GM19239 (cell line): ENCODE data around the gene DNAAF1.

ENCODE experiments used
- DNase-seq: peaks from one replicate; pipeline ENCODE4 v3.0.0; 2011; ENCODE audit warnings: low spot score; ENCODE audit not compliant: insufficient read length
- FAIRE-seq: peaks from 2 replicates; lab custom pipeline; 2011; peaks lifted over from hg19 to GRCh38; lab: Jason Lieb, UNC

DNAAF1 gene

GRCh38 chr16:84155771-84156170 lies 10.7 kb downstream of the DNAAF1 start:
- DNase-seq (no peak), FAIRE-seq (no peak)

GRCh38 chr16:84156342-84156784 lies 11.3 kb downstream of the DNAAF1 start:
- DNase-seq (no peak), FAIRE-seq (no peak)

GRCh38 chr16:84159007-84159406 lies 13.9 kb downstream of the DNAAF1 start:
- FAIRE-seq (no peak), DNase-seq (no peak)

- DNase-seq (no peak), FAIRE-seq (no peak)
Observed at GRCh38 chr16:84159800-84160199, 14.7 kb downstream of the DNAAF1 start.

DNA sequence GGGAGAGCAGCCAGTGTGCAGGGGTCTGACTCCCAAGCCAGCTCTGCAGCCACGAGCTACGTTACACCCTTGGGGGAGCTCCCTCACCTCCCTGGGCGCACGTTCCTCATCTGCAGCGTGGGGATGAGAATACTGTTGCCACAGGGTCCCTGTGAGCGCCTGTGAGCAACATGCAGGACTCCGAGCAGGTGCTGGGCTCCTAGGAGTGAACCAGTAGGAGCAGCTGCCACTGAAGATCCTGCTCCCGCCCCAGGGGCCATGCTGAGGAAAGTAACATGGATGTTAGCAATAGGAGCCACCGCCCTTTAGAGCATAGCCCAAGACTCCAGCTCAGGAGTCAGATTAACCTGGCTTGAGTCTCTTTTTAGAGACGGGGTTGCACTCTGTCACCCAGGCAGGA lies 15.9 kb downstream of the DNAAF1 start:
- FAIRE-seq, result no peak
- no peak for DNase-seq

DNA sequence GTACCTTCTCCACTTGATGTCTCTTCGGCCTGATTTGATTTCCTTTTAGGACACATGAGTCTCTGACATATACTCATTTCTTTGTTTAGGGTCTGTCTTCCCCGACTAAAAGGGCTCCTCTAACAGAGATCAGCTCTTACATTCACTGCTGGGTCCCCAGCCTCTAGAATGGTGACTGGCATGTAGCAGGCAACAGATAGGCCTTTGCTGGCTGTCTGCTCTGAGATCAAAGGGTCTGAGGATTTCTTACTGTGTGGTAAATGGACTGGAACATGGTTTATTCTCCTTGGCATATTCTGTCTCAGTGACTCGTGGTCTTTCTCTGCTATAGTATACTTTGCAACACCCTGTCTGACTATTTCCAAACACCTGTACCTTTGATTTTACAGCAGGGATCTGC lies 16.7 kb downstream of the DNAAF1 start:
- DNase-seq (no peak), FAIRE-seq (no peak)

- no peak for FAIRE-seq
- no peak for DNase-seq
Observed at GRCh38 chr16:84165746-84166145, 20.6 kb downstream of the DNAAF1 start.

DNA sequence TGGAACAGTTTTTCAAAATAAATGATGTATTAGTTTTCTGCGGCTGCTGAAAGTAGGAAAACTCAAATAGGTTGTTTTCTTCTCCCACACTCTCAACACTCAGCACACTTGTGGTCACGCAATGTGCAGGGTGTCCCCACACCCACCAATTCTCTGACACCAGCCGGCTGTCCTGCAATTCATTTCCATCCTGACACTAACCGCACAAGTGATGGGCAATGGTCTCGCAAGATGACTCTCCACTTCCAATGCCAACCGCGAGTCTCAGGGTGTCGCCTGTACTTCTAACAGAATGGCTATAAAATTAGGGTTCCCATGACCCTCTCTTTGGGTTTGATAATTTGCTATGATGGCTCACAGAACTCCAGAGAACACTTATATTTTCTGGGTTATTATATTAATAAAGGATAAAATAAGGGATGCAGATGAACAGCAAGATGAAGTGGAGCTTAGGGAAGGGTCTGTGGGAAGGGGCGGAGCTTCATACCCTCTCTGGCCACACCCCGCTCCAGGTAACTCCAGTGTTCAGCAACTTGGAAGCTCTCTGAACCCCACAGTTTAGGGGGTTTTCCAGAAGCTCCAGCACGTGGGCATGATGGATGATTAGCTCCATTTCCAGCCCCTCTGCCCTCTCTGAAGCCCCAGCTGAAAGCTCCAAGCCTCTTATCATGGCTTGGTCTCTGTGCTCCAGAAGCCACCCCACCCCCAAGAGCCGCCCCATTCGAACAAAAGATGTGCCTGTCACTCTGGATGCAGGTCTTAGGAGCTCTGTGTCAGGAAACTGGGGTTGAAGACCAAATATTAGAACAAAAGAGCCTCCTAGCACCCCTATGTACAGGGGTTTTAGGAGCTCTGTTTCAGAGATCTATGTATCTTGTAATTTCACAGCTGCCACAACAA lies 21.9 kb downstream of the DNAAF1 start:
- DNase-seq (no peak), FAIRE-seq (no peak)

DNA sequence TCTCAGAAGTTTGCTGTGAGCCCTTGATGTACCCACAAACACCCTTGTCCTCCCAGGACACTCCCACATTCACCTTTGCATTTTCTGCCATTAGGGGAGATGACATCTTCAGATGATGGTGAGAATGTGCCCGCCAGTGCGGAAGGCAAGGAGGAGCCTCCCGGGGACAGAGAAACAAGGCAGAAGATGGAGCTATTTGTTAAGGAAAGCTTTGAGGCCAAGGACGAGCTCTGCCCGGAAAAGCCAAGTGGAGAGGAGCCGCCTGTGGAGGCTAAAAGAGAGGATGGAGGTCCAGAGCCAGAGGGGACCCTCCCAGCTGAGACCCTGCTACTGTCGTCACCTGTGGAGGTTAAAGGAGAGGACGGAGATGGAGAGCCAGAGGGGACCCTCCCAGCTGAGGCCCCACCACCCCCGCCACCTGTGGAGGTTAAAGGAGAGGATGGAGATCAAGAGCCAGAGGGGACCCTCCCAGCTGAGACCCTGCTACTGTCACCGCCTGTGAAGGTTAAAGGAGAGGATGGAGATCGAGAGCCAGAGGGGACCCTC lies 24.7 kb downstream of the DNAAF1 start:
- FAIRE-seq (no peak), DNase-seq (no peak)

DNA sequence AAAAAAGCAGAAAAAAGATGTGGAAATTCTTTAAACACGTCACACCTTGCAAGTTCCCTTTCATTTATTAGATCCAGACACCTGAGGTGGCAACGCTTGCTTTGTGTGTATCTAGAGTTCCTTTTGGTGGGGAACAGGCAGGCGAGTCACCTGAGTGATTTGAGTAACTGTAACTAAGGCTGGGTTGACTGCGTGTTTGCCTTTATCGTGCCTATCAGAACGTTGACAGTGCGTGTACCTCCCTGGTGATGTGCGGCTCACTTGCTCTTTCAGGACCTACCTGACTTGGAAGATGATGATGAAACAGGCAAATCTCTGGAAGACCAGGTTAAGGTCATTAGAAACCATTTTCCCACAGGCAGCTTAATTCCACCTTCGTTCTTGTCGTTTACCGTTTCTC lies 29.3 kb downstream of the DNAAF1 start:
- DNase-seq (no peak), FAIRE-seq (no peak)

GRCh38 chr16:84175350-84176081 lies 30.4 kb downstream of the DNAAF1 start:
- peak; percentile 75 for FAIRE-seq
- peak; percentile 87 for DNase-seq

DNA sequence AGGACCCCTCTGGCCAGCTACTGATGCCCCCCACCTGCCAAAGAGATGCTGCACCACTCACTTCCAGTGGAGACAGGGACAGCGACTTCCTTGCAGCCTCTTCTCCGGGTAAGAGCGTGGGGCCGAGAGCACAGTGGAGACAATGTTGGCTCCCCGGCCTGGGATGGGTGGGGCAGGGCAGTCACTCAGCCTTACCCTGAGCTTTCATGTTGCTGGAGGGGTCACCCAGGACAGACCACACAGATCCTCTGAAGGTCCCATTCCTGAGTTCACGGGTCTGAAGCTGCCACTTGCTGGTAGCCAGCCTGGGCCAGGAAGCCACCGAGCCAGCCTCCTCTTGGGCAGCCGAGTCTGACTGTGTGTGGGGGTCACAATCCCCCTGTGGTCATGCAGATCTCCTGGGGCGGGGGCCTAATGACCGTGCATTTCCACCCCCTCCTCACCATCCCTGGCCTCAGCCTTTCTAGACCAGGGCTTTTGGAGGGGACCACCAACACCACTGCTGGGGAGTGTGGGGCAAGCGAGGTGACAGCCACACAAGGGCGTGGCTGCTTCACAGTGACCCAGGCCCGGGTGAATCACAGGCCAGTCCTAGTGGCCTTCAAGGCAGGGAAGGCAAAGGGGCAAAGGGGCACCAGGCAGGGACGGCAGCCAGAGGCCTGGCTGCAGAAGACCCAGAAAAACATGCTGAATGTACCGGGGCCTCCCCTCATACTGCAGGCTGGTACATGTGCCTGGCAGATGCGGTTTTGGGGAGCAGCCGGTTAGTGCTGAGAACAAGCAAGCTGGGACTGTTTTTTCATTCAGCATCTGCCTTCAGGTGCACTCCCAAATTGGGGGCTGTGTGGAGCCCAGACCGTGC lies 31.3 kb downstream of the DNAAF1 start:
- FAIRE-seq (no peak), DNase-seq (no peak)

DNA sequence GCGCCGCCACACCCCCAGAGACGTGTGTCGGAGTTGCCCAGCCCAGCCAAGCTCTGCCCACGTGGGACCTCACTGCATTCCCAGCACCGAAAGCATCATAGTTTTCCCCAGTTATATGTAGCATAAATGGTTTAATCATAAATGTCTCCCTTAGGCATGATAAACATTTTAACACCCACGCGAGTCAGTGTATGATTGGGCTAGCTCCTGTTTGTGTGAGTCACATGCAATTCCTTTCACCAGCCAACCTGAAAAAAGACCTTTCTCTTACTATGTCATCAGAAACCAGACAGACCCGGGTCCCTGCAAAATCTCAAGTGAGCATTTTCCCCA lies 32.6 kb downstream of the DNAAF1 start:
- no peak for DNase-seq
- FAIRE-seq, result no peak

- DNase-seq, result no peak
- no peak for FAIRE-seq
Observed at GRCh38 chr16:84178146-84178765, 33.1 kb downstream of the DNAAF1 start.

DNA sequence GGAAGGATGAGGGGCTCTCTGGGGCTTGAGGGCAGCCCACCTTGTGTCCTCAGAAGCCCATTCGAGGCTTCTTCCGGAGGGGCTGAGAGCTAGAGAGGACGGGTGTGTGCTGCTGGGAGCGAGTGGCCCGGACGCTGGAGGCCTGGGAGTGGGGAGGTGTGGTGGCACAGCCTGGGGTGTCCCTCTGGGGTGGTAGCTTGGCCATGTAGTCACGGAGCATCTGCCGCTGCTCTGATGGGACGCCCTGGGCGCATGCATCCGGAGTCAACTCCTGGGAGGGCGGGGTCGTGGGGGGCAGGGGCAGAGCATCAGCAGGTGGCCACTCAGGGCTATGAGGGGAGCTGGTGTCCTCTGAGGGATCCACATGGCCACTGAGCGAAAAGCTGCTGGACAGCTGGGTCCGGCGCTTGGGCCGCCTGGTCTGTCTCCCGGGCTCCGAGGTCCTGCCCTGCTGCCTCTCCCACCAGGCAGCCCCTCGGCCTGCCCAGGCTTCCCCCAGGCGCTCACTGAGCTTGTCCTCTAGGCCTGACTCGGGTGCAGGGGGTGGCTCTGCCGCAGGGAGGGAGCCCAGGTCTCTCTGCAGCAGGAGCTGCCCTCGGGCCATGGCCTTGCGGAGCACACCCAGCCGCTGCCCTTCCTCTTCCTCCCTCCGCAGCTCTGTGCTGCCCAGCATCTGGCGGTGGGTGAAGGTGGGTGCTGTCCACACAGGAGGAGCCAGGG lies 33.9 kb downstream of the DNAAF1 start:
- FAIRE-seq, result no peak
- DNase-seq, result no peak

- no peak for FAIRE-seq
- no peak for DNase-seq
Observed at GRCh38 chr16:84179612-84180320, 34.7 kb downstream of the DNAAF1 start.

- no peak for FAIRE-seq
- DNase-seq, result no peak
Observed at GRCh38 chr16:84180519-84181140, 35.5 kb downstream of the DNAAF1 start.
